GM12874 (cell line): ENCODE data around the gene SLC38A10.
A peak's percentile ranks its signal among the peaks of the same experiment; 100 is the strongest.

ENCODE experiments used
- CTCF ChIP-seq: IDR thresholded peaks from 2 replicates; pipeline ENCODE4 v1.5.1; 2011; ENCODE audit warnings: low read depth, mild to moderate bottlenecking, control low read depth, low read length, moderate library complexity; ENCODE audit not compliant: insufficient read depth

Gene SLC38A10

GRCh38 chr17:81295676-81296381 lies 722 bp upstream of the SLC38A10 start:
- peak; percentile 44 for TF ChIP-seq CTCF

GRCh38 chr17:81294512-81295030 lies 536 bp downstream of the SLC38A10 start:
- TF ChIP-seq CTCF, result no peak

GRCh38 chr17:81292450-81292849 lies 2.7 kb downstream of the SLC38A10 start:
- TF ChIP-seq CTCF, result no peak

- TF ChIP-seq CTCF, result peak; percentile 67
Measured at GRCh38 chr17:81291662-81292061, 3.4 kb downstream of the SLC38A10 start.

GRCh38 chr17:81290230-81290629 lies 4.9 kb downstream of the SLC38A10 start:
- TF ChIP-seq CTCF, result no peak

GRCh38 chr17:81289627-81290026 lies 5.5 kb downstream of the SLC38A10 start:
- TF ChIP-seq CTCF, result no peak

- no peak for TF ChIP-seq CTCF
Measured at GRCh38 chr17:81288715-81289114, 6.4 kb downstream of the SLC38A10 start.
